ENCODE measurements around the gene BHLHE41. TPM values are rescaled to one million over a fixed set of nuclear protein-coding genes. Genes with fewer than 3 reads are reported as not detected.

The BHLHE41 gene
- total and polyA plus RNA-seq, 12 donors, result 0.33 to 62.9 (median 18.8) TPM

DNA sequence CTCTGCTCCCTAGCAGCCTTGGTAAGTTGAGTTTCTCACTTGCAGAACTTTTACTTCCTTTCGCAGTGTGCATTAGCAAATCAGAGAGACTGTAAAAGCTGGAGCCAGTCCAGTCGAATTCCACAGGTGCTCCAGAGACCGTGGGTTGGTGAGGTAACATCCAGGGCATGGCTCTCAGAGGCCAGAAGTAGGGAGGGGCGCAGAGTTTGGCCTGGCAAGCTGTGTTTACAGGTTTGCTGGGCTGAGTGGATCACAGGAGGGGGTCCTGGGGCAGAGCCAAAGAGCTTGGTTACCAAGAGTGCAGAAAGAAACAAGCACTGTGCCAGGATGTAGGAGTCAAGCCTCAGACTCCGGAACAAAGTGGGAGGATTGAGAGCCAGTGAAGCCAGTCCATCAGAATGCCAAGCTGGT lies 10.2 kb upstream of the BHLHE41 start:
- H3K27me3 ChIP-seq, result no peaks in the 10 kb centered on the region
- intact Hi-C loops (cut with DNase I), result loop anchor here in 1 of 2 donors (10.0 kb wide), 1 partner anchor 50 kb away; no protein-coding TSS in a partner anchor
- no peak for TF ChIP-seq POLR2A (IDR thresholded peaks at IDR 0.05)
- TF ChIP-seq, protein P1, sequence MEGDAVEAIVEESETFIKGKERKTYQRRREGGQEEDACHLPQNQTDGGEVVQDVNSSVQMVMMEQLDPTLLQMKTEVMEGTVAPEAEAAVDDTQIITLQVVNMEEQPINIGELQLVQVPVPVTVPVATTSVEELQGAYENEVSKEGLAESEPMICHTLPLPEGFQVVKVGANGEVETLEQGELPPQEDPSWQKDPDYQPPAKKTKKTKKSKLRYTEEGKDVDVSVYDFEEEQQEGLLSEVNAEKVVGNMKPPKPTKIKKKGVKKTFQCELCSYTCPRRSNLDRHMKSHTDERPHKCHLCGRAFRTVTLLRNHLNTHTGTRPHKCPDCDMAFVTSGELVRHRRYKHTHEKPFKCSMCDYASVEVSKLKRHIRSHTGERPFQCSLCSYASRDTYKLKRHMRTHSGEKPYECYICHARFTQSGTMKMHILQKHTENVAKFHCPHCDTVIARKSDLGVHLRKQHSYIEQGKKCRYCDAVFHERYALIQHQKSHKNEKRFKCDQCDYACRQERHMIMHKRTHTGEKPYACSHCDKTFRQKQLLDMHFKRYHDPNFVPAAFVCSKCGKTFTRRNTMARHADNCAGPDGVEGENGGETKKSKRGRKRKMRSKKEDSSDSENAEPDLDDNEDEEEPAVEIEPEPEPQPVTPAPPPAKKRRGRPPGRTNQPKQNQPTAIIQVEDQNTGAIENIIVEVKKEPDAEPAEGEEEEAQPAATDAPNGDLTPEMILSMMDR (IDR thresholded peaks at IDR 0.05), result no peak
- no peaks in the 10 kb centered on the region for H3K9me3 ChIP-seq (replicated peaks in 1 of 3)
- no peak overlapping the region for H3K27ac ChIP-seq
- no peak for DNase-seq
- no peak overlapping the region for H3K4me3 ChIP-seq
- H3K36me3 ChIP-seq (replicated peaks in 1 of 2), result no peaks in the 10 kb centered on the region
- 69 to 86% (median 80%) methylated on average over 4 to 5 of the region's 5 CpGs for WGBS, 4 donors
- no peaks in the 10 kb centered on the region for H3K4me1 ChIP-seq (replicated peaks in 1 of 2)

DNA sequence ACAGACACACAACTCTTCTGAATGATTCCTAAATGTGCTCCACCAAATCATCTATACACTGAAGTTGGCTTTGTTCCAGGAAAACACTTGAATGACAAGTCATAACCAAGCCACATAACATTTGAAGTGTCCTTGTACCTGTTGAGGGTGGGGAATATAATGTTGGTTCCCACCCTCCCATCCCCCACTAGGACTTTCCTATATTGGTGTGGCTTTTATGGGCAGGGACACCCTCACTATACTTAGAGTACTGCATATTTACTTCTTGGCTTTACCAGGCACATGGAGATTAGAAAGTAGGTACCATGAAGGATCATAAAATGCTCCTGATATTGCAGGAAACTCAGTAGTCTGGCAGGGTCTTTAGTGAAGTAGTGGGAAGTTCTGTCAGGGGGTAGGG lies 9.7 kb upstream of the BHLHE41 start:
- Histone ChIP-seq H3K27me3 (no peaks in the 10 kb centered on the region), H3K9me3 (replicated peaks in 1 of 3) (no peaks in the 10 kb centered on the region), H3K4me1 (replicated peaks in 1 of 2) (no peaks in the 10 kb centered on the region), H3K27ac (no peak overlapping the region), H3K4me3 (no peak overlapping the region), H3K36me3 (replicated peaks in 1 of 2) (no peaks in the 10 kb centered on the region)
- intact Hi-C loops (cut with DNase I), result loop anchor here in 1 of 2 donors (10.0 kb wide), 1 partner anchor 50 kb away; no protein-coding TSS in a partner anchor
- no peak for DNase-seq
- TF ChIP-seq, protein P1 (IDR thresholded peaks at IDR 0.05), result no peak
- no peak for TF ChIP-seq POLR2A (IDR thresholded peaks at IDR 0.05)

DNA sequence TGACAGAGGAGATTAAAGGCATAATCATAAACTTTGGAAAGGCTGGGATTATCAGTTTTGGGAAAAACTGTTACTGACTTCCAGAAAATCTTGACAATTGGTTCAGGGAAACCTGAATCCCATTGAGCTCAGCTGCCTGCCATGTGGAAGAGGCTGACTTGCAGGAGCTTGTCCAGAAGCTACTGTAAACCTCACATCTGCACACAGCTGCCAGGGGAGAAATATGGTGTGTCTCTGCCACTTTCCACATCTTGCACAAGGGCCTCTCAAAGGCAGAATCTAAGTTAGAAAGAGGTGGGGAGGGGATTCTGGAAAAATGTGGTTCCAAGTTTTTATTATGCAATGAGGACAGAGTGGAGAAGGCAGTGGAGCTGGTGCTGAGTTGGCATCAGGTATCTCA lies 8.7 kb upstream of the BHLHE41 start:
- intact Hi-C loops (cut with DNase I), result loop anchor here in 1 of 2 donors (10.0 kb wide), 1 partner anchor 51 kb away; no protein-coding TSS in a partner anchor
- TF ChIP-seq, protein P1 (IDR thresholded peaks at IDR 0.05), result no peak
- TF ChIP-seq POLR2A (IDR thresholded peaks at IDR 0.05), result no peak
- no peak for DNase-seq

DNA sequence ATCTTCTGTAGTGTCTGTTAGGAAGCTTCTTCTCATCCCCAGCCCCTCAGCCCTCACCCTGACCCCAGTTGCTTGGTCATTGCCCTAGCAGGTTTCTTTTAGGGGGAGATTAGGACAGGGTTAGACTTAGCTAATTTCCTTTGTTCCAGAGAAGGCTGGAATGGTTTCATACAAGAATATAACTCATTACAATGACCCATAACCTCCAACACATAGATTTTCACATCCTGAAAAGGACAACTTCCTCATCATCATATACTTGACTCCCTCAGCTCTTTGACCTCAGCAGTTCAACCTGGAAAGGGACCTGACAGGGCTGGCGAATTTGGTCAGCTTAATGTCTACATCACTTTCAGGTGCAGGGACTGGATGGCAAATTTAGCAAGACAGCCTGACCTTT lies 8.0 kb upstream of the BHLHE41 start:
- Histone ChIP-seq H3K4me1 (replicated peaks in 1 of 2) (no peaks in the 10 kb centered on the region), H3K27ac (no peak overlapping the region), H3K36me3 (replicated peaks in 1 of 2) (no peaks in the 10 kb centered on the region), H3K27me3 (no peaks in the 10 kb centered on the region), H3K9me3 (replicated peaks in 1 of 3) (no peaks in the 10 kb centered on the region), H3K4me3 (no peak overlapping the region)
- DNase-seq, result no peak
- intact Hi-C loops (cut with DNase I), result loop anchor here in 1 of 2 donors (10.0 kb wide), 1 partner anchor 52 kb away; no protein-coding TSS in a partner anchor
- TF ChIP-seq, protein P1 (IDR thresholded peaks at IDR 0.05), result no peak
- TF ChIP-seq POLR2A (IDR thresholded peaks at IDR 0.05), result no peak
- WGBS, 4 donors, result 50 to 79% (median 73%) methylated on average over 1 of the region's 1 CpG

More for the DNA sequence above, 8.7 kb upstream of the BHLHE41 start:
- Histone ChIP-seq H3K9me3 (replicated peaks in 1 of 3) (no peaks in the 10 kb centered on the region), H3K4me3 (no peak overlapping the region), H3K4me1 (replicated peaks in 1 of 2) (no peaks in the 10 kb centered on the region), H3K36me3 (replicated peaks in 1 of 2) (no peaks in the 10 kb centered on the region), H3K27ac (no peak overlapping the region), H3K27me3 (no peaks in the 10 kb centered on the region)

All from adrenal gland (tissue), 12 donors.